HUDEP-2 (cell line): ENCODE measurements around the gene HFE.

ENCODE experiments used
- DNase-seq, 76 experiments: peaks; one replicate each; lab custom pipeline; 2025; ENCODE audit not compliant: unreplicated experiment in 76 of 76; lab: John Stamatoyannopoulos, UW

The HFE gene

GRCh38 chr6:26129656-26130055, 42.4 kb downstream of the HFE start:
- DNase-seq, result no peak

DNA sequence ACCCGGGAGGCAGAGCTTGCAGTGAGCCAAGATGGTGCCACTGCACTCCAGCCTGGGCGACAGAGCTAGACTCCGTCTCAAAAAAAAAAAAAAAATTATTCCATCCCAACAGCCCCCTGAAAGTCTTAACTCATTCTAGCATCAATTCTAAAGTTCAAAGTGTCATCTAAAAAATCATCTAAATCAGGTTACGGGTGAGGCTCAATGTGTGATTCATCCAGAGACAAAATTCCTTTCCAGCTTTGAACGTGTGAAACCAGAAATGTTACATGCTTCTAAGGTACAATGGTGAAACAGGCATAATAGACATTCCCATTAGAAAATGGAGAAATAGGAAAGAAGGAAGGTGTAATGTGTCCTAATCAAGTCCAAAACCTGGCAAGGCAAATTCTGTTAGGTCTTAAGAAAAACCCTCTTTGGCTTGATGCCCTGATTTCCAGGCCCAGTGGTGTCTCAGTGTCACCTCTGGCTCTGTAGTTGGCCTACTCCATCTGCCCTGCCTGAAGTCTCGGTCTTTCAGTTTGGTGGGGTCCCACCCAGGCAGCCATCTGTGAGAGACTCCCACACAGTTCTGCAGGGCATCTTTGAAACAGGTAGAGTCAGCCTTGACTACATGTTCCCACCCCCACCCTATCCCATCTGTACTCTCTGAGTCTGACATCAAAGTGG, 43.5 kb downstream of the HFE start:
- no peak for DNase-seq

- no peak for DNase-seq
Measured at GRCh38 chr6:26131618-26132017, 44.4 kb downstream of the HFE start.

DNA sequence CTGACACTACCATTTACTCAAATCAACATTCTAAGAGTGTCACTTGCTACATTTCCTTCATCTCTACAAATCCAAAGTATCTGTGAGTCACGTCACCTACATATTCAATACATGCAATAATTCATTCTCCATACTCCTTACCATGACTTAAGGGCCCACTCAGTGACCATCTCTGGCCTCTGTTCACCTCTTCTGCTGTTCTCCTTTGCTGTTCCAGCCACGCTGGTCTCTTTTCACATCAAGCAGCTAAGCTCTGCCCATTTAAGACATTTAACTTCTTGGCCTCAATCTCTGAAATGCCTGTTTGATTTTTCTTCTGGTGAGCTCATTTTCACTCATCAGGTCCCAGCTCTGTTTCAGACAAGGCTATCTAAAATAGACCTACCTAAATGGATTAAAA, 46.5 kb downstream of the HFE start:
- DNase-seq, result no peak

GRCh38 chr6:26136321-26136720, 49.1 kb downstream of the HFE start:
- no peak for DNase-seq

GRCh38 chr6:26140254-26140966, 53.2 kb downstream of the HFE start:
- DNase-seq, result no peak

DNA sequence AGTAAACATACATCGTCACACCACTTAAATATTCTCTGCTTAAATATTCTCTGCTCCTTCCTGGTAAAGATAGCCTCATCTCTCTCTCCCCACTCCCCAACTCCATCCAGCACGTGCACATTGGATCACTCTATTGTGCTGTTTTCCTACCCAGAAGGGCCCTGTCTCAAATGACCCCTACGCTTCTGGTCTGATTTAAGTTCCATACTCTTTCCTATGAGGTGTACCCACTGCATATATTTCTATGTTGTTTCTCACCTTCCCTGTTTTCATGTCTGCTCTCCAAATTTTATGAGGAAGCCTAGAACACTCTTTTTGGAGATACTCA, 53.7 kb downstream of the HFE start:
- DNase-seq, result no peak

DNA sequence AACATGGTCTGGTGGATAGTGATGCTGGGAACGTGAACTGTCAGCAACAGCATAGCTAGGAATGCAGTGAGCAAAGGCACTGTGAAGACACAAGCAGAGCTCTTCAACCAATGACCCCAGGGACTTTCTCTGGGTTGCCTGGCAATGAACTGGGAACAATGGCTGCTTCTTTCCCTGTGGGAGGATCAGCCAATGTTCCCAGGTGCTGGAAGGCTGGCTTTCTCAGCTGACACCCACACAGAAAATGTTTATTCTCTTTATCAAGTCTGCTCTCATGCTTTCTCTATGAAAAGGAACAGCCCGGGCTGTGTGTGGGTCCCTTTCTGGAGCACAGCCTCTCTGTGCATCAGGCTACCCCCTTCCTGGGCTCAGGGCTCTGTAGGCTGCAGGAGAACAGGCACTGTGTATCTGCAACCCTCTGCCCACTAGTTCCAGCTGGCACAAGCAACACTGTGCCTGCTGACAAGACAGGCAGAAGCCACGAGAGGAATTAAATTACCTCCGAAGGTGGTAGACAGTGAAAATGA, 54.2 kb downstream of the HFE start:
- no peak for DNase-seq

DNA sequence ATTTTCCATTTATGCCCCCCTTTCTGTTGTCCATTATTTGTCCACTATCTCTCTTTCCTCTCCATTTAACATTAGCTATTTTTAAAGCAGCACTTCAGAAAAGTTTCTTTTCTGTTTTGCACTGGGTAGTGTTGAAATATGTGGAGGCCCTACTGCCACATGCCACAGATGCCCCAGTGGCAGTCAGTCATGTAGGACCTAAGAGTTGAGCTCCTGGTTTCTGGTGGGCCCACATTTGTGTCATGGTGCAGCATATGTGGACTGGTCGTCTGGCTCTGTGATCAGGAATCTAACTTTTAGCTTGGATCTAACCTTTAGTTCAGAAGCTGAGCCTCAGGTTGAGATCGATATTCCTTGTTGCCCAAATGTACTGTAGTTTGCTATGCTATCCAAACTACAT, 54.8 kb downstream of the HFE start:
- no peak for DNase-seq
